VCaP (cell line): ENCODE data around the gene RUFY2.

Source experiments
- H3K27ac ChIP-seq: fragments of 450-650 bp; 2 replicates; pipeline ENCODE4 v1.5.1; 2017
- CTCF ChIP-seq: fragments of 450-650 bp; conservative IDR thresholded peaks from 2 replicates; pipeline ENCODE4 v1.5.1; 2017; ENCODE audit warnings: mild to moderate bottlenecking, moderate library complexity

The RUFY2 gene

GRCh38 chr10:68362590-68362989, 44.5 kb downstream of the RUFY2 start:
- TF ChIP-seq CTCF, result no peak
- H3K27ac ChIP-seq, result no peak overlapping the region

GRCh38 chr10:68359189-68359588, 47.9 kb downstream of the RUFY2 start:
- no peak for TF ChIP-seq CTCF
- H3K27ac ChIP-seq, result no peak overlapping the region

GRCh38 chr10:68353537-68353936, 53.5 kb downstream of the RUFY2 start:
- TF ChIP-seq CTCF, result no peak
- H3K27ac ChIP-seq, result no peak overlapping the region

- peak; percentile 80 for TF ChIP-seq CTCF
- no peak overlapping the region for H3K27ac ChIP-seq
Observed at GRCh38 chr10:68348265-68348741, 58.8 kb downstream of the RUFY2 start.

GRCh38 chr10:68346774-68347173, 60.3 kb downstream of the RUFY2 start:
- H3K27ac ChIP-seq, result no peak overlapping the region
- no peak for TF ChIP-seq CTCF

GRCh38 chr10:68345621-68346020, 61.5 kb downstream of the RUFY2 start:
- no peak overlapping the region for H3K27ac ChIP-seq
- TF ChIP-seq CTCF, result no peak

- TF ChIP-seq CTCF, result no peak
- H3K27ac ChIP-seq, result no peak overlapping the region
Observed at GRCh38 chr10:68342909-68343516, 64.1 kb downstream of the RUFY2 start.
